K562 (cell line): ENCODE measurements around the gene TPO. TPM values are rescaled to one million over a fixed set of nuclear protein-coding genes. Genes with fewer than 3 reads are reported as not detected.

Experiments
- ATAC-seq: fragments of 200-7000 bp; cut with Tn5 transposase; 3 replicates; pipeline ENCODE4 v1.9.1; 2020; ENCODE audit warnings: moderate library complexity
- BruUV-seq: library from RNA; stranded (reverse); fragments of 400-500 nt; replicated peaks from 2 replicates; lab custom pipeline; 2021; lab: Mats Ljungman, UMichigan
- CTCF ChIA-PET: fragments of 300-600 bp; formaldehyde crosslinking; extraction: SDS; loops from one replicate; lab custom pipeline; 2021; ENCODE audit warnings: low intra/inter-chr PET ratio; lab: Yijun Ruan, JAX
- POLR2A ChIA-PET: fragments of 300-600, 350-650 bp; sonication (Branson Sonifier 250); formaldehyde crosslinking; extraction: SDS; loops from one replicate; lab custom pipeline; 2021; ENCODE audit warnings: antibody characterized with exemption, inconsistent platforms; lab: Yijun Ruan, JAX
- DNase-seq, 4 experiments: peaks; one replicate each; pipeline versions ENCODE4 v3.0.0 to v3.0.0-alpha.2; 2011 to 2018; ENCODE audit warnings: low spot score in 3 of 4, mixed read lengths in 3 of 4; ENCODE audit errors: extremely low read depth in 1 of 4
- FAIRE-seq: peaks from 2 replicates; lab custom pipeline; 2011; peaks lifted over from hg19 to GRCh38; lab: Jason Lieb, UNC
- H2AFZ ChIP-seq: 2 replicates; pipeline ENCODE4 v1.6.0; 2011; ENCODE audit warnings: low read depth, low read length, control low read depth, inconsistent platforms
- H3K27ac ChIP-seq: fragments of 200-600 bp; 3 replicates; pipeline ENCODE4 v1.8.0; 2011; ENCODE audit warnings: low read depth, mild to moderate bottlenecking, control low read depth, inconsistent platforms, low read length, moderate library complexity, mixed read lengths; ENCODE audit errors: extremely low read depth
- H3K27me3 ChIP-seq, 2 experiments: fragments of 300-600 bp in 1 of 2; 2 replicates in 1 of 2; 3 replicates in 1 of 2; pipeline versions ENCODE4 v1.6.0 to v1.8.0; 2011; ENCODE audit warnings: inconsistent platforms in 2 of 2, low read length in 2 of 2, mild to moderate bottlenecking in 1 of 2, mixed read lengths in 1 of 2, moderate library complexity in 1 of 2; ENCODE audit not compliant: control insufficient read depth in 2 of 2, insufficient read depth in 2 of 2
- H3K36me3 ChIP-seq: fragments of 300-600 bp; 3 replicates; pipeline ENCODE4 v1.8.0; 2011; ENCODE audit warnings: mild to moderate bottlenecking, low read length, inconsistent platforms; ENCODE audit not compliant: control insufficient read depth, insufficient read depth
- H3K4me1 ChIP-seq, 2 experiments: fragments of 200-600 bp in 1 of 2; replicated peaks in 1 of 2; 2 replicates in 1 of 2; 3 replicates in 1 of 2; pipeline versions ENCODE4 v1.5.1 to v1.8.0; 2011; ENCODE audit warnings: inconsistent platforms in 2 of 2, low read length in 2 of 2, mild to moderate bottlenecking in 1 of 2, mixed read lengths in 1 of 2, moderate library complexity in 1 of 2; ENCODE audit not compliant: control insufficient read depth in 2 of 2, insufficient read depth in 2 of 2
- H3K4me2 ChIP-seq: 2 replicates; pipeline ENCODE4 v1.6.1; 2011; ENCODE audit warnings: low read length, control low read depth, inconsistent platforms, mixed read lengths; ENCODE audit not compliant: insufficient read depth
- H3K4me3 ChIP-seq: fragments of 200-600 bp; sonication (generic), shearing (Covaris generic); 2 replicates; pipeline ENCODE4 v1.5.1; 2016; ENCODE audit warnings: control low read depth, inconsistent platforms
- H3K79me2 ChIP-seq: fragments of 200-600 bp; 3 replicates; pipeline ENCODE4 v1.8.0; 2011; ENCODE audit warnings: low read length, inconsistent platforms; ENCODE audit not compliant: control insufficient read depth, insufficient read depth
- H3K9ac ChIP-seq, 2 experiments: 2 replicates each; pipeline versions ENCODE4 v1.6.0 to v1.6.1; 2011; ENCODE audit warnings: low read depth in 2 of 2, low read length in 2 of 2, control low read depth in 1 of 2, inconsistent platforms in 1 of 2, mild to moderate bottlenecking in 1 of 2, mixed read lengths in 1 of 2; ENCODE audit not compliant: insufficient read depth in 1 of 2
- H3K9me1 ChIP-seq: one replicate; pipeline ENCODE4 v1.6.0; 2011; ENCODE audit warnings: inconsistent platforms, mild to moderate bottlenecking, low read length, moderate library complexity; ENCODE audit not compliant: control insufficient read depth, insufficient read depth
- H3K9me3 ChIP-seq: replicated peaks from 2 replicates; pipeline ENCODE4 v1.5.1; 2011; ENCODE audit warnings: low read depth, low read length, inconsistent platforms; ENCODE audit not compliant: control insufficient read depth, insufficient read depth
- H4K20me1 ChIP-seq: replicated peaks from 2 replicates; pipeline ENCODE4 v1.6.1; 2011; ENCODE audit warnings: low read length, inconsistent platforms, mixed read lengths; ENCODE audit not compliant: control insufficient read depth, insufficient read depth
- FOXP1 ChIP-seq: sonication (generic); formaldehyde crosslinking; IDR thresholded peaks from 2 replicates; pipeline ENCODE4 v1.8.0; 2022; ENCODE audit warnings: mild to moderate bottlenecking, missing genetic modification reagents
- HOMEZ ChIP-seq: fragments of 250-450 bp; sonication (Bioruptor Pico); IDR thresholded peaks from 2 replicates; pipeline ENCODE4 v1.4.0; 2020; ENCODE audit warnings: mild to moderate bottlenecking, moderate library complexity
- WGBS: fragments of 100-300 bp; shearing (Covaris generic); methylation state at CpG from one replicate; pipeline ENCODE4 v1.1.6; 2016; ENCODE audit warnings: low coverage, mixed read lengths; ENCODE audit not compliant: insufficient coverage; ENCODE audit errors: missing lambda C conversion rate; 5-methylcytosine and 5-hydroxymethylcytosine counted together
- in situ Hi-C: fragments of 300-500 bp; cut with MboI; formaldehyde crosslinking; loops from 4 replicates; pipeline ENCODE4 v1.15.0; 2018; ENCODE audit warnings: inconsistent platforms, mixed read lengths
- intact Hi-C: fragments of 100-400 bp; cut with micrococcal nuclease; formaldehyde crosslinking; loops from 2 replicates; pipeline ENCODE4 v1.14.2; 2022
- polyA plus RNA-seq, 8 experiments: library from polyadenylated mRNA; depleted of rRNA in 4 of 8; stranded (reverse) in 5 of 8; unstranded in 3 of 8; fragments of >200 nt; fragmentation: Nextera tagmentation in 2 of 8; fragmentation: Illumina TruSeq in 1 of 8; extraction: Ambion mirVana in 2 of 8; extraction: Trizol in 1 of 8; gene quantifications; 2 replicates each; pipeline versions ENCODE4 v1.2.1 to v1.2.3, GENCODE V29; 2011 to 2014; ENCODE audit warnings: inconsistent platforms in 1 of 8, missing spikeins in 1 of 8
- total RNA-seq, 7 experiments: library from RNA; depleted of rRNA in 6 of 7; stranded (reverse); fragments of >200 nt in 6 of 7; fragmentation: Illumina TruSeq in 2 of 7; extraction: Trizol in 2 of 7; gene quantifications; 2 replicates each; pipeline versions ENCODE4 v1.2.1 to v1.2.3, GENCODE V29; 2011 to 2021; ENCODE audit warnings: low replicate concordance in 1 of 7

Gene TPO
- total and polyA plus RNA-seq, 9 of the 15 experiments (the other 6 are each of a cell fraction or from before 2014, with no cell fraction given) = not detected

- H2AFZ ChIP-seq = no peak overlapping the region
- DNase-seq = no peak
- H3K27ac ChIP-seq = no peak overlapping the region
- no TSS peak for BruUV-seq
- no peak overlapping the region for H3K9ac ChIP-seq
- ATAC-seq = no peak
- no peak overlapping the region for H3K4me3 ChIP-seq
- no peaks in the 10 kb centered on the region for H3K36me3 ChIP-seq
- intact Hi-C loops = loop anchor here (5.0 to 10.0 kb wide), 2 partner anchors 308 to 831 kb away; no protein-coding TSS in a partner anchor
- in situ Hi-C loops = loop anchor here (25.0 kb wide), 1 partner anchor 831 kb away; no protein-coding TSS in a partner anchor
- POLR2A ChIA-PET = no interaction called here
- no peak overlapping the region for H3K4me2 ChIP-seq
- H4K20me1 ChIP-seq = no peaks in the 10 kb centered on the region; the same call in 1 of the 2 replicates
- no peaks in the 10 kb centered on the region for H3K79me2 ChIP-seq
- H3K9me1 ChIP-seq = no peaks in the 10 kb centered on the region
- H3K27me3 ChIP-seq = peaks cover 2 to 37% of the 10 kb centered on the region in 2 experiments; a peak in 3 of 5 replicates
- CTCF ChIA-PET = no interaction called here
- 3% methylated on average over 7 of the region's 11 CpGs for WGBS
- no peaks in the 10 kb centered on the region for H3K9me3 ChIP-seq
- H3K4me1 ChIP-seq = no peaks in the 10 kb centered on the region; a peak in 1 of 5 replicates
- TF ChIP-seq FOXP1 (CRISPR knock-in tag) = no peak
- TF ChIP-seq HOMEZ (CRISPR knock-in tag) = no peak
- no peak for FAIRE-seq
Observed at GRCh38 chr2:1542971-1543370, 129.7 kb downstream of the TPO start.
